ENCODE results near the gene PKDCC.
"Not testable (repeated sequence)": the region's sequence is repeated elsewhere in the genome, so short reads cannot be mapped to it uniquely, and the experiment has no call there.

The PKDCC gene

GRCh38 chr2:42031281-42032223 lies 16.3 kb upstream of the PKDCC start:
- DNase-seq: no peak

GRCh38 chr2:42032224-42032620 lies 15.6 kb upstream of the PKDCC start:
- no peak for DNase-seq

GRCh38 chr2:42032745-42033144 lies 15.1 kb upstream of the PKDCC start:
- DNase-seq: no peak

GRCh38 chr2:42034096-42034495 lies 13.7 kb upstream of the PKDCC start:
- not testable (repeated sequence) for DNase-seq

- no peak for DNase-seq
Measured at GRCh38 chr2:42035241-42035640, 12.6 kb upstream of the PKDCC start.

- no peak for DNase-seq
Measured at GRCh38 chr2:42036413-42036812, 11.4 kb upstream of the PKDCC start.

- no peak for DNase-seq
Measured at GRCh38 chr2:42036940-42037339, 10.9 kb upstream of the PKDCC start.

DNA sequence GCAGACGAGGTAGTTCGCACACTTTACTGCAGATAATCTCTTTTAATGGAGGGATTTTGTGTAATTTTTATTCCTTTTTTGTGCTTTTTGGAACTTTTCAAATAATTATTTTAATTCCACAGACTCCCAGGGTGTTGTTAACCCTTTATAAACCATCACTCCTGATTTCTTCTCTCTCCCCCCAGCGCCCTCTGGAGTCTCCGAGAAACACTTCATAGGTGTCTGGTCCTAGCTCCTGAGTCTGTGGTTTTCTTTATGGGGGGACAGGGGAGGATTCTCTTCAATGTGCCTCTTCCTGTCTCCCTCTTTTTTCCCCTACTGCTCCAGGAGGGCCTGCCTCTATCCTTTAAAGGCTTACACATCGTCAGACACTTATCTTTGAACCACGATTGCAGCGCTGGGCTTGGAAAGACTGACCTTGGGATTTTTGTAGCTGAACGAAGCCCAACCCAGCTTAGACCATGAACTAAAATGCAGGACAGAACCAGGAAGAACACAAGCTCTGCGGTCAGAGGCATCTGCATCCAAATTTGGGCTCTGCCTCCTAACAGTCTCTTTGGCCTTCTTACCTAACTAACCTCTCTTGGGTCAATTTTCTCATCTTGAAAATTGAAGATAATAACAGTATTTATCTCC lies 7.1 kb upstream of the PKDCC start:
- DNase-seq: no peak

GRCh38 chr2:42041377-42042127 lies 6.3 kb upstream of the PKDCC start:
- DNase-seq: no peak

- DNase-seq: no peak
Measured at GRCh38 chr2:42042631-42043355, 5.0 kb upstream of the PKDCC start.

DNA sequence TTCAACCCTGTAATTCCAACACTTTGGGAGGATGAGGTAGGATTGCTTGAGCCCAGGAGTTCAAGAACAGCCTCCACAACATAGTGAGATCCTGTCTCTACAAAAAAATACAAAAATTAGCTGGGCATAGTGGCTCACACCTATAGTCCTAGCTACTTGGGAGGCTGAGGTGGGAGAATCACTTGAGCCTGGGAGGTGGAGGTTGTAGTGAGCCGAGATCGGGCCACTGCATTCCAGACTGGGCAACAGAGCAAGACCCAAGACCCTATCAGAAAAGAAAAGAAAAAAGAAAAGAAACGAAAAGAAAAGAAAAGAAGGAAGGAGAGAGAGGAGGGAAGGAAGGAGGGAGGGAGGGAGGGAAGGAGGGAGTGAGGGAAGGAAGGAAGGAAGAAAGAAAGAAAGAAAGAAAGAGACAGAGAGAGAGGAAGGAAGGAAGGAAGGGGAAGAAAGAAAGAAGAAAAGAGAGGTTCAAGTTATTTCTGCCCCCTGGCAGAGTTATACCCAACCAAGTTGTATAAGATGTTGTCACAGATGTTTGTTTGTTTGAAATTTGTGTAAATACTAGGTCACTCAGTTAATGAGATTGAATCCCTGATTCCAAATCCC lies 3.9 kb upstream of the PKDCC start:
- DNase-seq: no peak

- no peak for DNase-seq
Measured at GRCh38 chr2:42044939-42045338, 2.9 kb upstream of the PKDCC start.

DNA sequence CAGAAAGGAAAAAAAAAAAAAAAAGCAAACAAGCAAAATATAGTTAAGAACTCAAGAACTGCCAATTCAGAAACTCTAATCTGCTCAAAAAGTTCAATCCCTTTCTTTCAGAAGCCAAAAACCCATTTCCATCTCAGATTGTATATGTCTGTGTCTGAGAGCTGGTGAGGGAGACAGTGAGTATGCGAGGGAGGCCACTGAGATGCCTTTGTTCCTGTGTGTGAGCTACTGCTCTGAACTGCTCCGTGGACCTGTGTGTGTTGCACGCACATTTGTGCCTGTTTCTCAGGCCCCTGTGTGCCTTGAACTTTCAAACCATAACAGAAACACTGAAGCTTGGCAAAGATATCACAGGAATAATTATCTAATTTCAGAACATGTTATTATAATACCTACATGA lies 2.5 kb upstream of the PKDCC start:
- no peak for DNase-seq

- no peak for DNase-seq
Measured at GRCh38 chr2:42045848-42046748, 1.7 kb upstream of the PKDCC start.

DNA sequence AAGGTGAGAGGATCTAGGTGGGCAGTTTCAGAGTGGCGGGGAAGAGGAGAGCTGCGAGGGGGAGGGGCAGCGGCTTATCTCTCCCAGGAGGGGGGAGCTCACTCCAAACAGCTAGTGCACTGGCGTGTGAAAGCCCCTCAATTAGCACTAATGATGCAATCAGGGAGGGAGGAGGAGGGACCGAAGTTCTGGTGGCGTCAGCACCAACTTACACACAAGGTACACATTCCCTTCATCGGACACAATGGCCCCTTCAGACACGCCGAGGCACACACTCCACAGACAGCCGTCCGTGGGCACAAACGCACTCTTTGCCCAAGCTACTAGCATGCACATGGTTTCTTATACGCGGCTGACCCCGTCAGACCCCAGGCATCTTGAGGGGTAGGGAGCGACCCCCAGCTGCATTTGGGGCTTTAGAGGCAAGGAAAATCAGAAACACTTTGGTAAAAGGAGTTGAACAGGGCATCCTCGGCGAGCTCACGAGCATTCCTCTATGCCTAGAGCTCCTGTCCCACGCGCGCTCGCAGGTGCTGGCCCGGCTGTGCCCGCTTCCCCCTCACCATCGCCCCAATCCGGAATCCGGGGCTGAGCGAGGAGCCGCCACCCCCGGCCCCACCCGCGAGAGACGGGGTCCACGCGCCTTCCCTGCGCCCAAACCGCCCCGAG lies 868 bp upstream of the PKDCC start:
- DNase-seq: no peak

DNA sequence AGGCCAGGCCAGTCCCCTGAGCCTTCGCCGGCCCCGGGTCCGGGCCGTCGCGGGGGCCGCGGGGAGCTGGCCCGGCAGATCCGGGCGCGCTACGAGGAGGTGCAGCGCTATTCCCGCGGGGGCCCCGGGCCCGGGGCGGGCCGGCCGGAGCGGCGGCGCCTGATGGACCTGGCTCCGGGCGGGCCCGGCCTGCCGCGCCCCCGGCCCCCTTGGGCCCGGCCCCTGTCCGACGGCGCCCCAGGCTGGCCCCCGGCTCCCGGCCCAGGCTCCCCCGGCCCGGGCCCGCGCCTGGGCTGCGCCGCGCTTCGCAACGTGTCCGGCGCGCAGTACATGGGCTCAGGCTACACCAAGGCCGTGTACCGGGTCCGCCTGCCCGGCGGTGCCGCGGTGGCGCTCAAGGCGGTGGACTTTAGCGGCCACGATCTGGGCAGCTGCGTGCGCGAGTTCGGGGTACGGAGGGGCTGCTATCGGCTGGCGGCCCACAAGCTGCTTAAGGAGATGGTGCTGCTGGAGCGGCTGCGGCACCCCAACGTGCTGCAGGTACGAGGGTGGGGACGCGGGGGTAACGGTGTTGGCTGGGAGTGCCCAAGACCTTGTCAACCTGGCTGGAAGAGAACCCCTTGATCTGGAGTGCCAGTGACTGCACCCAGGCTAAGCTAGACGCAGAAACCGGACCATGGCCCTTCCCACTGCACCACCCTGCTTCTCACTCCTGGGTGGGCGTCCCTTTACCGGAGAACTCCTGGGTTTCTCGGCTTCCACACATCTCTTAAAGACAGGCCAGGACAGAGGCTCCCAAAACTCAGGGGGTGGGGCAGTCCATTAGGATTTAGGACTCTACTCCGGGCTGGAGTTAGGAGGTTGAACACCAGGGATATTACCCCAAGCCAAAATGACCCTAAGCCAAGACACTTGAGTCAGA lies 739 bp downstream of the PKDCC start:
- DNase-seq: no peak

GRCh38 chr2:42049221-42050009 lies 1.6 kb downstream of the PKDCC start:
- DNase-seq: no peak

DNA sequence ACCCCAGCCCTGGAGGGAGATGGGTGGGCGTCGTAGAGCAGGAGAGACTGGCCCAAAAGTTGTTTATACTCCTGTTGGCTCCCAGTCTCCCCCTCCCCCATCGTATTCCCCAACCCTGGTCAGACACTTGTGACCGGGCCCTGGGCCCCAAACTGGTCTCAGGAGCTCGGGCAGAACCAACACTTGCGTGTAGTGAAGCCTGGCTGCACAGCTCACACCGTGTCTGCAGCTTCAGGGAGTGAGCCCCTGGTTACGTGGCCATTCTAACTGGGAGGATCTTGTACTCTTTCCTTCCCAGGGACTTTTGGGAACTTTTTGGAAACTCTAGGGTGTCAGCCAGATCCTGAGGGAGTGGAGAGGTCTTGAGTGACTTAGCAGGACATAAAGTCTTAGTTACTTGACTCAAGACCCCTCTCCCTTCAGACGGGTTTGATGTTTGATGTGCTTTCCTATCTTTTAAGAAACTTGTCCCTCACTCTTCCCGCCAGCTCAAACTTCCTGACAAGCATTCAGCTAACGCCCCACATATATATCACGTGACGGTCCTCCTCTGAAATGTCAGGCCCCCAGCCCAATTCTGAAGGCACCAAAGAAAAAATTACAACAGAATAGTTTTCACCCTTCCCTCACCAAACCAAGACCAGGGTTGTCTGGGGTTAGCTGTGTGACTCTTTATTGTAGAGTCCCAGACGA lies 2.3 kb downstream of the PKDCC start:
- DNase-seq: no peak

Measured in activated gamma-delta T cell treated with Interleukin-2 at 50 U/mL for 16 hours (primary cell).